GM04504 (cell line): ENCODE measurements around the gene TRIM31.

Experiments
- DNase-seq: peaks from one replicate; pipeline ENCODE4 v3.0.0-alpha.2; 2012; ENCODE audit warnings: low read depth

TRIM31 gene

DNA sequence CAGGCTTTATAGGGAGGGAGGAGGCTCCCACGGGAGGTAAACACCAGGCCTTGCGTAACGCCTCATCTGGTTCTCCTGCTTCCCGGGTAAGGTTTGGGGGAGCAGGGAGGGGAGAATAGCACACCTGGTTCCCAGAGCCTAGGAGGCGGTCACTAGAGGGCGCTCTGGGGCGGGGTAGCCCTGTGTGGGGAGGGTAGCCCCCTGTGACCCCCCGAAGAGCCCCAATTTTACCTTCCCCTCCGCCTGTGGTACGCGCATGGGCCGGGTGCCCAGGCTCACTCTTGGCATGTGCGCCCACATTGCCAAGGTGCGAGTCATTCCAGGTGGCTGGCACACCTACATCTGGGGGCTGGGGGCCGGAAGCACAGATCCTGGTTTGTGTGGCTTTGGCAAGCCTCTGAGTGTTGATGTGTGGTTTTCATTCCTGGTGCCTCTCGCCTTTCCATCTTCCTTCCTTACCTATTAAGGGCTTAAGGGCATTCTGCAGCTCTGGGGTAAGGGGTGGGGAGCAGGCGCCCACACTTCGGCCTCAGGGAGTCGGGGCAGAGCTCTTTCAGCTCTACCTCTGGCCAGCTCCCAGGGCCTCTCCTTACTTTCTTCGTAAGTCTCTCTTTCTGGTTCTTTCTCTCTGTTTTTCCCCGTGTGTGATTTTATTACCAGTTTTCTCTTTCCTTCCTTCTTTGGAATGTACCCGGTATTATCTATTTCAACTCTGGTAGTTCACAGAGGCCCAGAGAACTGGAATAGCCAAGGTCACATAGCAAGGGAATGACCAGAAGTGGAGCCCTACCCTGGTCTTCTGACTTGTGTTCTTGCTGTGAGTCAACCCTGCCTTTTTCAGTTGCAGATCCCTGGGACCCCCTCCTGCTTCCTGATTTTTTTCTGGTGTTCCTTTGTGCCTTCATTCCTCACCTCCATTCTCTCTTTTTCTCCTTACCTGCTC is 36.8 kb downstream of the TRIM31 start:
- no peak for DNase-seq

DNA sequence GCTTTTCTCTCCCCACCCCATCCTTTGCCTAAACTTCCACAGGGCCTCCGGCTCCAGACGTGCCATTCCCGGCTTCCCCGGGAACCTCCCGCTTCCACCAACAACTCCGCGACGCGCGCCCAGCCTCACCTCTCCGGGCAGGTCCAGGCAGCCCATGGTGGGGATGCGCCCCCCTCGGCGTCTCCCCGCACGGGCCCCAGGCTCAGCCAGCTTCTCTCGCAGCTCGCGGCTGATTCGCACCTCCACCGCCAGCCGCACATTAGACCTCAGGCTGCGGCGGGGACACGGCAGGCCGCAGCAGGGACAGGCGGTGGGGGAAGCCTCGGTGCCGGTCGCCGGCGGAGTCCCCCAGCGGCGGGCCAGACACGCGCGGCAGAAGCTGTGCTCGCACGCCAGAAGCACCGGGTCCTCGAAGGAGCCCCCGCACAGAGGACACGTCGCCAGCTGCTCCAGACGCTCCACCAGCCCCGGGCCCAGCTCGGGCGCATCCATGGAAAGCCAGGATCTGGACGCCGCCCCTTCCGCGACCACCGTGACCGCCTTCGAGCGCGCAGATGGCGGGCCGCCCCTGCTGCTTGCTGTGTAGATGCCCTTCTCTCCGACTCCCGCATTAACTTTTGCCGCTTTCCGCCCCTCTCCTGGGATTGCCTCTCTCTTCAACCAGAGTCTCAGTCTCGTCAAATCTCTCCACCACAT is 37.6 kb downstream of the TRIM31 start, which contains the start of gene RNF39:
Gene RNF39 (minus strand): TSS at position 676 of the 696 bp plus-strand sequence. CDS start 184 bp downstream, at position 492.
- DNase-seq, result no peak

DNA sequence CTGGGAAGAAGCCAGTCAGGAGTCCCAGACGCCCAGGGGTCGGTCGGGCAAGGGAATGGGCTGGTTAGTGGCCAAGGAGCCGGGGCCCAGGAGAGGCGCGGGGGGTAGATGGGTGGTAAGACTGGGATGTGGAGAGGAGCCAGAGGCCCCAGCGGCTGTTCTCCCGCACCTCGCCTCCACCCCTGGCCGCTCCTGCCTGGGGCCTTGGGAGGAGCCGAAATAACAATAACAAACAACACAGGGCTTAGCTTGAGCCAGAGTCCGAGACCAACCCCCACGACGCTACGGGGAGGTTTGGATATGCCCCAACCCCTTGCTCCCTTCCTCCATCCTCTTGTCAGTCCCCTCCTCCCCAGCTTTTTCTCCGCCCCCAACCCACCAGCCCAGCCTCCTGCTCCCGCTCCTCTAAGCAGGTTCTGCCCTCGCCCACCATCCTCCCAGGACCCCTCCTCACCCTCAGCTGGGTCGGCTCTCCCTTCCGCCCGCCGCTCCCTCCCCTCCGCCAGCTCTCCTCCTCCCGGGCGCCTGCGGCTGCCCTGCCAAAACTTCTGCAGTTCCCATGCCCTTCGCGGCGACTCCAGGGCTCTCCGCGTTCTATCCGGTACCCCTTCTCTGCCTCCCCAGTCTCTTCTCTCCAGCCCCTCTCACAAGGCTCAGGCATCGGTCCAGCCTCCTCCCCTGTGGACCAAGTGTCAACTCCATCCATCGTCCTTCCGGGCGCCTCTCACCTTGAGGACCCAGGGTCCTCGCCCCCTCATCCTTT is 38.4 kb downstream of the TRIM31 start:
- DNase-seq, result no peak

DNA sequence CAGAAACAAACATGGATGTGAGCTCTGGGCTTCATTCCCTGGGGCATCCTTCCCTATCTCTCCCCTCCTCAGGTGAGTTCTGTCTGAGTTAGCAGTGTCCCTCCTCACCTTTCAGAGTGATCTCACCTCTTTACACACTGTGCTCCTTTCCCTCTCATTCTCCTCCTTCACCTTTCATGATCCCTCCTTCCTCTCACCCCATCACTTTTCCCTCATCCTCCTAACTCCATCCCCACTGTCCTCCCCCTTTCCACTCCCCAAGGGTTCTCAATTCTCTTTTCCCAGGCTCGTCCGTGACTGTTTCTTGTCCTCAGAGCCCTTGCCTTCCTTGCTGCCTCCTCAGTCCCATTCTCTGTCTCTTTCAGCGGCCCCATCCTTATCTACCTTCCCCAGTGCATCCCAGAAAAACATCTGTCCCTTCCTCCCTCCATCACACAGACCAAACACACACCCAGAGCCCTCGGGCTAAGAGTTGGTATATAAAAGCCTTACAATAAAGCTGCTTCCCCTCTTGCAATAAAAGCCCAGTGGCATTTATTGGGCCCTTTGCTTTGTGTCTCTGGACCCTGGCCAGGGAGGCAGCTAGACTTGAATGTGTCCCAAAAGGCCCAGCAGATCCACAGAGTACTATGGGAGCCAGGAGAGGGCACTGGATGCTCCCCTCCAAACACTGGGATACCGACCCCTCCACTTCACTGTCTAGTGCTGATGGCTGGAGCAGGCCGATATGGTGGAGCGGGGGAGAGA is 39.2 kb downstream of the TRIM31 start:
- no peak for DNase-seq

DNA sequence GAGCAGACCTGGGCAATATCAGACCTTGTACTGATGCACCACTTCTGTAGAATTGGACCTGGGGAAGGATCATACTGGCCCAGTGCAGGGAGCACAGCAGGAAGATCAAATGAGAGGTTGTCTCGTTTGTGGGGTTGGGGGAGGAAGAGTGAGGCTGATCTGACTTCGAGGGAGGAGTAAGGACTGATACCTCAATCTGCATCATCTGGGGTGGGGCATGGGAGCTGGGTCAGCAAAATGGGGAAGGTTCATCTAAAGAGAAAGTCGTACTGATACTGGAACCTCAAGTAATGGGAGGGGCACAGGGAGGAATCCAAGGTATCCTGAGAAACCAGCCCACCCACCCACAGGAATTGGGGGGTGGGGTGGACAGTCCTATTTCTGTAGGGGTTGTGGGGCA is 41.0 kb downstream of the TRIM31 start:
- no peak for DNase-seq

DNA sequence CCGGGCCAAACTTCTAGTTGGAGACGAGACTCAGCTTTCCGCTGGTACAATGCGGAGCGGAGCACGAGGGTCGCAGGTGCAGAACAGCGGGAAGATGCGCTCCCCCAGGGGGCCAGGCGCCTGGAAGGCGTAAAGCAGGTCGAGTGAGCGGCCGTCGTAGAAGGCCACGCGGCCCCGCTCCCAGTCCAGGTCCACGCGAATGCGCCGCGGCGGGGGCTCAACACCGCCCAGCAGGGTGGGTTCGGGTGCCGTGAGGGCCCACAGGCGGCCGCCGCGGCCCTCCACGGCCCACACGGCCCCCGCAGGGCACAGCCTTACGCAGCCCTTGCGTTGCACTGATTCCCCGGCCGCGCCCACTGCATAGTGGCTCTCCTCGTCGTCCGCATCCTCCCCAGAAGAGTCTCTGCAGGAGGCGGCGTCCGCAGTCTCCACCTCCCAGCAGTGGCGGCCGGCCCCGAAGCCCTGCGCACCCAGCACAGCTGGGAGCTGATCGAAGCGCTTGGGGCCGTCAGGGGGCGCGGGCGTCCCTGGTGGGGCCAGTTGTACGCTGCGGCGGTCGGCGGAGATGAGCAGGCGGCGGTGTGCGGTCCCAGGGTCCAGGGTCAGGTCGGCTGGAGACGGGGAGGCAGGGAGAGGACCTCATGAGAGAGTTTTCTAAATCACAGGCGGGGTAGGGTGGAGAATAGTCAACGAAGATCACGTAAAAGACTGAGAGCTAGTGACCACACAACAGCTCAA is 41.6 kb downstream of the TRIM31 start:
- DNase-seq, result no peak

DNA sequence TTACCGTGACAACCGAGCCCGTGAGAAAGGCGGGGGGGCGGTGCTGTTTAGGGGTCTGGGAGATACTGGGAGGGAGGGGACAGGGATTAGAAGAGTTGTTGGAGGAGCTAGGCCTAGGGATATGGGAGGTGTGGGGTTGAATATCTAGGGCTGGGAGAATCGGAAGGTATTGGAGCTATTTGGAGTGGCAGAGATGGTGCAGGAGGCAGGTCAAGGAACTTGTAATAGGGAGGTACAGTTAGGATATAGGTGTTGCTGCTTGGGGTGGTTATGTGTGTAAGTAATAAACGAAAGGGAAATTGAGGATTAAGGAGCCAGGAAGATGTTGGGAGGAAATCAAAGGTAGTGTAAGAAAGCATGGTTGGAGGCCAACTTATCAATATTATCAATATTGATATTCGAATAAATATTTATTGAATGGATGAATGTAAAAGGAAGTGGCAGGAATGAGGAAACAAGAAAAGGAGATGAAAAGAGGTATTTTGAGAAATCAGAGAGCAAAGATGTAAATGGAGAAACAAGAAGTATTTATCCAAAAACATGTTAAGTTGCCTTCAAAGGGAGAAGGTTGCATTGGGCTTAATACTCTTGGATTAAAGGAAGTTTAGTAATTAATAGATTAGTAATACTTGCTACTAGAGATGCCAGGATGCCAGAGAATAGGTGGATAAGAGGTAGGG is 45.3 kb downstream of the TRIM31 start:
- DNase-seq, result no peak

DNA sequence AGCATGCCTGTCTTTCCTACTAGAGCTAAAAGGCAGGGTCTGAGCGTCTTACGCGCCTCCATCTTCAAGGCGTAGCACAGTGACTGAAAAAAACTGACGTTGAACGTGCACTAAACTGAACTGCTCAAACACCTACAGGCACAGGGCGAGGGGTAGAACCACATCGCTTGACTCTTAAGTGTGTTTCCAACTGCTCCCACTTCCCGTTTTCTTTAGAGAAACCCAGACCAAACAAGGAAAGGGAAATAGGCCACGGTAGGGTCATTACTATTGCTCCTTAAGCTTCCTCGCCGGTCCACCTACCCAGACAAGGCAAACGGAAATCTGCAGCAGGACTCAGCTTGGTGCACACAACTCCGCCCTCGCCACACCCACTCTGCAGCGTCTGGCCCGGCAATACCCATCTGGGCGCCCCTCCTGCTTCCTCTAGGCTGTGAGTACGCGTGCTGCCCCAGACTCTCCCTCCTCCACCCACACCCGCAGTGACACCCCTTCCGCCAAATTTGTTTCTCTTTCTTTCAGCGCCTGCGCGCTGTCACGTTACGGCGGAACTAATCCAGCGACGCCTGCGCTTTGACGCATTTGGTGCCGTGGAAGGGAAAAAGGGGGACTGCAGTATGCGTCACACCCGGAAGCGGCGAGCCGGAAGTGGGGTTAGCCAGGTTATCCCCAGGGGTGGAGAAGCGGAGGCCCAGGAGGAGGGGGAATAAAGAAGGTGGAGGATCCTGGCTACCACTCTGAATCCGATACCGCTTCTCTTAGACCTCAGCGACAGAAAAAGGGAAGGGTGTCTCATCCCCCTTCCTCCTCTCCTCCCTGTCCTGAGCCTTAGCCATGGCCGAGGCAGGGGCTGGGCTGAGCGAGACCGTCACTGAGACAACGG is 46.1 kb downstream of the TRIM31 start, which contains the start of gene PPP1R11:
Gene PPP1R11 (plus strand): TSS at position 622 of the 883 bp plus-strand sequence. CDS start 213 bp downstream, at position 835.
- DNase-seq, result peak; percentile 98

DNA sequence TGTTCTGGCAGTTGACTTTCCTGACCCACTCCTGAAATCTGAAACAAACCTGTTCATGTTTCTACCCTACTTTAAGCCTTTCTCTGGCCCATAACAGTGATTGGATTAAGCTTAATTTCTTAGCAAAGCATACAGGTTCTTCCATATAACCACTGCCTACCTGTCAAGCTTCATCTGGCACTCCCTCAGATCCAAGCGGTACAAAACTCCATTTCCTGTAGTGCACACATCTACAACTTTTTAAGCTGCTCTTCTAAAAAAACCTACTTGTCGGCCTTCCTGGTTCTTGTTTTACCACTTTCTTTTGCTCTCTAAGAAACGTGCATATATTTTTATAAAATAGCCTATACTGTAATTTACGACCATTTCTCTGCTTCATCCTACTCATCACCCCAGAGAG is 46.8 kb downstream of the TRIM31 start:
- no peak for DNase-seq

DNA sequence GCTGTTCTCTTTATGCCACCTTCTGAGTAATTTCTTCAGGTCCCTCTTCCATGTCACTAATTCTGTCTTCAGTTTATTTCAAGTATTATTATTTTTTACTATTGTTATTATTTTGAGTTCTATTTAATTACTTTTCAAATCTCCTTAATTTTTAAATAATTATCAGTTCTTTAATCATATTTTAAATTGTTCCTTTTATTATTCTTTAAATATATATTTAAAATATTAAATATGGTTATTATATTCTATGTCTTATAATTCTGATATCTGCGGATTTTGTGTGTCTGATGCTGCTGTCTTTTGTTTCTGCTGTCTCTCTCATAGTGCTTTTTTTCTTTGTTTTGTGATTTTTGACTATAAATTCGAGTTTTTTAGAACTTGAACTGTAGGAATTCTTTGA is 49.6 kb downstream of the TRIM31 start:
- no peak for DNase-seq

DNA sequence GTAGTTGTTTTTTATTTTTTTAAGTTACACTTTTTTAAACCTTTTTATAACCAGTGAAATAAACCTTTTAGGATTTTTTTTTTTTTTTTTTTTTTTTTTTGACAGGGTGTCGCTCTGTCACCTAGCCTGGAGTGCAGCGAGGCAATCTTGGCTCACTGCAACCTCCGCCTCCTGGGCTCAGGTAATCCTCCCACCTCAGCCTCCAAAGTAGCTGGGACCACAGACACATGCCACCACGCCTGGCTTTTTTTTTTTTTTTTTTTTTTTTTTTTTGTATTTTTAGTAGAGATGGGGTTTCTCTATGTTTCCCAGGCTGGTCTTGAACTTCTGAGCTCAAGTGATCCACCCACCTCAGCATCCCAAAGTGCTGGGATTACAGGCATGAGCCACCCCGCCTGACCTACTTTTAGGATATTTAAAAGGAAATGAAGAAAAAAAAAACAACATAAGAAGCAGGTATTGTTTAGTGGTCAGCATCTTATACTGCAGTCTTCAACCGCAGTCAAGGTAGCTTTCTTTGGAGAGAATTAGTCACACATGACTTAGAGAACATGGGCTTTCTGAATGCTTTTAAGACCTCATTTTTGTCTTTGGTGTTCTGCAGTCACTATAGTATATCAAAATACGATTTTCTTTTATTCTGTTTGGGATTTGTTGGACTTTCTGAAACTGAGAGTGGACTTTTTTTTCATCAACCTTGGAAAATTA is 50.3 kb downstream of the TRIM31 start:
- DNase-seq, result no peak

DNA sequence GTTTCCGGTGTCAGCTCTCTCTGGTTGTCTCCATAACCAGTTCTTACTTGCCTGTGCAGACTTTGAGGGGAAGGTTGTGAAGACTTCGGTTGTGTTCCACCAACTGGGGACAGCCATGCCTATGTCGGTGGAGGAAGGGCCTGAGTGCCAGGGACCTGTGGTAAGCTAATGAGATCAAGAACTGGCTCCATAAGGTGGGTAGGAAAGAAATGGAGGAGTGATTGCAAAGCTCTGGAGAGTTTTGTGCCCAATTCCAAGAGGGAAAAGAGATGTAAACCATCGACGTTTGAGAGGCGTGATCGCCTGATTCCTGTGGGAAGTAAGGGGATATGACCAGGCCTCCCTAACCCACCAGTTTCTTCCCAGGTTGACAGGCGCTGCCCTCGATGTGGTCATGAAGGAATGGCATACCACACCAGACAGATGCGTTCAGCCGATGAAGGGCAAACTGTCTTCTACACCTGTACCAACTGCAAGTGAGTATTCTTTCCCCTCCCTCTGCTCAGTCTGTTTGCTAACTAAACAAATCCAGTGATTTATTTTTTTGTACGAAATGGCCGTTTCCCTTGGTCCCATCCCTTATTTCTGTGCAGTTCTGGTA is 50.9 kb downstream of the TRIM31 start:
- no peak for DNase-seq

DNA sequence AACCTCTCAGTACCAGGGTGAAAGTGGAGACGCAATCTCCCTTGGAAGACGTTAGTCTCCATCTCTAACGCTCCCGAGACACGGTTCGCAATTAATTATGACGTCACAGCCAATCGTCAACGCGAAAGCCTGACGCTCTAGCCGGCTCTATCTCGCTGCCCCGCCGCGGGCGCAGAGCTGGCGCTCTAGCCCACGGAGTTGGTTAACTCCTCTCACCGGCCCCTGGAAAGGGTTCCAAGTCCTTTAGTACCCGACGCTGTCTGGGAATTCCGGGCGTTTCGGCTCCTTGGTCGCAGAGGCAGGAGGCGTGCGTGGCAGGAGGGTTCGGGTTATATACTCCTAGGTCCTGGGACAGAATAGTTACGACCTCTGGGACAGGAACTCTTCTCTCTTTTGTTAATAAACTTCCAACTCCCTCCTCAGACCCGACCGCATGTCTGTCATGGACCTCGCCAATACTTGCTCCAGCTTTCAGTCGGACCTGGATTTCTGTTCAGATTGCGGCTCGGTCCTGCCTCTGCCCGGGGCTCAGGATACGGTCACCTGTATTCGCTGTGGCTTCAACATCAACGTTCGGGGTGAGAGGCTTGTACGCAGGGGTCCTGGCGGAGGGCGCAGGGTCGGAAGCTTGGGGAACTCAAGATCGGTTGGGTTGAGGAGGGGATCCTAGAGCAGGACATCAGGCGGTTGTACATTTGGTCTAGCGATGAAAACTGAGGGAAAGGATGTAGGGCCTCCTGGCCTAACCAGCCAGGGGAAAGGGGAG is 51.6 kb downstream of the TRIM31 start, which contains the start of gene POLR1H:
Gene POLR1H (plus strand): TSS at position 174 of the 766 bp plus-strand sequence. CDS start 260 bp downstream, at position 434.
- DNase-seq, result peak; percentile 92

DNA sequence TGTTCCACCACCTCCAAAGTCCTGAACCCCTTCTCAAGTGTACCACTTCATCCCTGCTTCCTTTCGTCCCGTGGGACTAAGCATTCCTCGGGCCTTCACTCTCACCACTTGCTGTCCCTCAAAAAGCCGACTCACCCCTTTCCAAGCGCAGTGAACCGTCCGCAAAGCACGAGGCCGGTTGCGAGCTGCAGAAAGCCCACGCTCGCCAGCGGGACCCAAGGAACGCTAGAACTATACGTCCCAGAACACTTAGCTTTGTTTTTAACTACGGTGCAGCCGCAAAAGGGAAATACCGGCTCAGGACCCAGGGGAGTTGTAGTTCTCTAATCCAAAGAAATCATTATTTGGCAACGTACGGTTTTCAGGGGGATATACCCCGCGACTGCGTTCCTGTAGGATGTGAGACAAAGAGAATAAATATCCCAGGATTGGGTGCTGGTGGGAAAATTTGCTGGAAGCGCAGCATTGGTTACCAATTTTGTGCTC is 52.2 kb downstream of the TRIM31 start:
- no peak for DNase-seq

DNA sequence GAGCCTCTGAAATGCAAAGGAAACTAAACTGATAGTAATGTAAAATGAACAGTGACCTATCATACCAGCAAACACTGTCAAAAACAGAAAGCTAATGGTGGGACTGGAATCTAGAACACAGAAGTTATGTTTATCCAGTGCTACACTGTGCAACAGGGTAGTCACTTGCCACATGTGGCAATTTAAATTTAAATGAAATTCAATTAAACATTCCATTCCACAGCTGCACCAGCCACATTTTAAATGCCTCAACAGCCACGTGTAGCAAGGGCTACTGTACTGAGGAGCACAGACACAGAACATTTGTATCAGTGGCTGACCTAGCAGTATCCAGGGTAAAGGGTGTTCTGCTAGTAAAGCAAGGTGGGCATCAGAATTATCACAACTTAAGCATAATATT is 57.4 kb downstream of the TRIM31 start:
- no peak for DNase-seq

DNA sequence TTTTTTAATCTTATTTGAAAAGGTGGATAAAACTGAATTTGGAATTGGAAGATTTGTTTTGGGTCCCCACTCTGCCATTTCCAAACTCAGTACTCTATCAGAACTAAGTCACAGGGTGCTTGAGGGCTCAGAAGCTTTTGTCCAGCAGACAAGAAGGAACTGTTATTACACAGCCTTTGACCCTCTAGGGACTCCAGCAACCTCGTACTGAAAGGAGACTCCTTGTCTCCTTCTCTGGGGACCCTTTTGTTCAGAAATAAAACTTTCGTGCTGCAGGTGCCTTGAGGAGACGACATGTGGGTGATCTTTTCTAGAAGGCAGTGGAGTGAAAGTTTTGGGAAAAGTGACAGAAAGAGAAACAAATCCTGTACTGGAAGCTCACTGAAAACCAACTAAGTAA is 59.2 kb downstream of the TRIM31 start:
- DNase-seq, result no peak
